Superior temporal gyrus (tissue), 1 donor: ENCODE data around the gene KIAA0825.
A peak's percentile ranks its signal among the peaks of the same experiment; 100 is the strongest.
"Not testable (repeated sequence)": the region's sequence is repeated elsewhere in the genome, so short reads cannot be mapped to it uniquely, and the experiment has no call there.

Source experiments
- DNase-seq: peaks from one replicate; pipeline ENCODE4 v3.0.0-alpha.2; 2016; ENCODE audit errors: extremely low spot score

The KIAA0825 gene

DNA sequence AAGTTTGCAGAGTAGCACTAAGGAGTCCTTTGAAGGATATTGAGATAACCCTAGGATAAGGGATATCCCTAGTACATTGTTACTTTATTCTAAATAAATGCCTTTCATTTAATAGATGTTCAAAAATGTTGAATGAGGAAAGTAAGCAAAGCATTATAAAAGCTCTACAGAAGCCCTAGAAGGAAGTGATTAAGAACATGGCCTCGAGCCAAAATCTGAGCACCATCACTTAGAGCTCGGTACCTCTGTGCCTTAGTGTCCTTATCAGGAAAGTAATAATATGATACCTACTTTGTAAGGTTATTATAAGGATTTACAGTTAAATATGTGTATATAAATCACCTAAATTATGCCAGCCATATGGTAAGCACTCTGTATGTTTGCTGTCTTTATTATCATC, 242.6 kb downstream of the KIAA0825 start:
- no peak for DNase-seq

DNA sequence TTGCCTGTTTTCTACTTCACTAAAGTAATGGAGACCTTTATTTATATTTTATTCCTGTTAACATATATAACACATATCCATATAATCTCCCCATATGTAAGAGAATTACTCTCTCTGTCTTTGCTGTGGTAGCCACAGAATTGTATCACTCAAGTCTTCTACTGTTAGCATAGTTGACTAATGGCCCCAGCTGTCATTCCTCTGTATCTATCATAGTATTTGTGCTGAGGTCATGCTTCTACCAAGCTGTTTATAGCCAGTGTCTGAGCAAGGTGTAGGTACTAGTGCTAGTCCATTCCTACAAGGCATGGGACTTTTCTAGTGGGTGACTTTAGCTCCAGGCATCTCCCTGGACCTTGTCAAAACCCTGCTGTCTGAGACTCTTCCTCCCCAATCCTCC, 244.1 kb downstream of the KIAA0825 start:
- no peak for DNase-seq

DNA sequence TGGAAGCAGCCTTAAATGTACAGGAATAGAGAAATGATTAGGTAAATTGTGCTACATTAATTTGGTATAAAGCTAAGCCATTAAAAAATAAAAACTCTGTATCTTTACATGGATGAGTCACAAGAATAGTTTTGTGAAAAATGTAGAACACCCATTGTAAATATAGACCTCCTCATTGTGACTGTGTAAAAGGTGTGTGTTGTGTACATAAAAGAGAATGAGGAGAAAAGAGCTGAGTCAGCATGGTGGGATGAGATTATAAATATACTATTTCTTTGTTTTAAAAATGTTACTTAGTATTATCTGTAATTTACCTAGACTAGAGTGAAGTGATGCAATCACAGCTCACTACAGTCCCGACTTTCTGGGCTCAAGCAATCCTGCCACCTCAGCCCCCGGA, 250.5 kb downstream of the KIAA0825 start:
- DNase-seq, result no peak

DNA sequence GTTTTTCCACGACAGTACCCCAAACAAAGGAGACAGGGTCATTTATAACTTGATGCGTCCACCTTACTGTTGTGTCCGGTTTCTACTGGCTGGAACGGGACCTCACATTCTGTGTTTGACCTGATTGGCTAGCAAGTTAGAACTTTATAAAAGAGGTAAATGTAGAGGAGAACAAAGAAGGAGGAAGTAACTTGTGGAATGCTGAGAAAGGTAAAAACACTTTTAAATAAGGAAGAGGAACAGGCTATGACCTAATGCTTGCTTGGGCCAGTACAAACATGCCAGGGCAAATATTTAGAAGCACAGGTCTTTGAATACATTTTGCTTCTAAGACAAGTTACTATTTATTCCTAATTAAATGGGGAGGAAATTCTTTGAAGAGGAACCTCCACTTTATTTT, 251.6 kb downstream of the KIAA0825 start:
- no peak for DNase-seq

DNA sequence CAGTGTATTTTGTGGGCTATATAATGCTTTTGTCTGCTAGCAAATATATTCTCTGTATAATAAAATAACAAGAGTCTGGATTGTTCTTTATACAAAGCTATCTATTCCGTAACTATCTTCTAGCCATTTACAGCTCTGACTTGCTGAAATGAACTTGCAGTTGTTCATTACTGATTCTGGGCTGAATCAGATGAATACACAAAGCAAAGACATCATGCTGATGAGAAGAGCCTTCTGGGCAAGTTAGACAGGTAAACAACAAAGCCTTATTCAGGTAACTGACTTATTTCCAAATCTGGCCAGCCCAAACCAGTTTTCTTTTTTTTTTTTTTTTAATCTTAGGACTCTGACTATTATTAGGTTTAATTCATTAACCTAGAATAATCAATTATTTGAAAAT, 255.5 kb downstream of the KIAA0825 start:
- no peak for DNase-seq

DNA sequence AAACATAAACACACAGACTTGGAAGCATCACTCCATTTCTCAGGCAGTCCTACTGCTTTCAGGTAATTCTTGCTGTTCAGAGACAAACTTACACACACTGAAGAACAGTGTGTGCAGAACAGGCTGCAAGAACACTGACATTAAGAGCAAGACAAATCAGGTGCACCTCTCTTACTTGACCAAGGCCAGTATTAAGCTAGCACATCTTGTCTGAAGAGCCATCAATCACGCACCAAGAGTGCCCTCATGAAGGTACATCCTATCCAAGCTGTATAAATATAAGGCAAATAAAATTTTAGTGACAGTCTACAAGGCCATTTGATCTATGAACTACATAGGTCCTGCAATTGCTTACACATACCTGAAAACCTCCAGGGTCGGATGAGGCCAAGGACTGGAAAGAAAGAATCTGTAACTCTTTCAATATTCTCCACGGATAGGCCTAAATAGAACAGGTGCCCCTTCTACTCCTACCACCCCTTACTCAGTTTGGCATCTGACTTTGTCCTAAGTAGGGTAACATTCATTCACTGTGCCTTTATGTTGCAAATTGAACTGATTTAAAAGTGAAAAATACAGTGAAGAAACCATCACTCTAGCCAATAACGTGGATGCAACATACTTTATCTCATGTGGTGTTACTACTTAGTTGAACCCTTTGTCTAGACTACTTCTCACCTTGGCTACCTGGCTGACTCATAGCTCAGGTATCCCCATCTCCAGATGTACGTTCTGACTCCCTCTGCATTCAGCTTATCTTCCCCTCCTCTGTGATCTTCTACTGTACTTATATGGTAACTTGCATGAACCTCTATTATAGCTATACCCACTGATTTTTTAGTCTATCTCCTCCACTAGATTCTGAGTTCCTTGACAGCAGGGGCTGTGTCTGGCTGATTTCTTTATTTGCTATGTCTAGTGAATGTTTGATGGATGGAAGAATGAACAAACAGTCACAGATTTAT, 256.3 kb downstream of the KIAA0825 start:
- no peak for DNase-seq

DNA sequence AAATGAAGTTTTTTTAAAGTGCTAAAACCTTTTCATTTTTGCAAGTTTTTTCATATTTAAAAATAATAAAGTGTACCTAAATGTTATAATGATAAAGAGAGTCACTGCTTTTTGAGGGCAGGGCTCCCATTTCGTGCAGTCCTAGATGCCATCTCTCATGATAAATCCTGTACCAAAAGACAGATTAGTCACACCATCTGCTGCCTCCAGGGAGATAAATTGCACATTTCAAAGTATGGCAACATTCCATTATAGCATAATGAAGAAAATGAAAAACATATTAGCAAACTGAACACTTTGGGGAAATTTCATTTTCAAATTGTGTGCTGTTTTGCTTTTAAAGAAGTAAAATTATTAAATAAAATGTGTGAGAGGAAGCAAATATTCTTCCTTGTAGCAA, 257.2 kb downstream of the KIAA0825 start:
- peak; percentile 24 for DNase-seq

DNA sequence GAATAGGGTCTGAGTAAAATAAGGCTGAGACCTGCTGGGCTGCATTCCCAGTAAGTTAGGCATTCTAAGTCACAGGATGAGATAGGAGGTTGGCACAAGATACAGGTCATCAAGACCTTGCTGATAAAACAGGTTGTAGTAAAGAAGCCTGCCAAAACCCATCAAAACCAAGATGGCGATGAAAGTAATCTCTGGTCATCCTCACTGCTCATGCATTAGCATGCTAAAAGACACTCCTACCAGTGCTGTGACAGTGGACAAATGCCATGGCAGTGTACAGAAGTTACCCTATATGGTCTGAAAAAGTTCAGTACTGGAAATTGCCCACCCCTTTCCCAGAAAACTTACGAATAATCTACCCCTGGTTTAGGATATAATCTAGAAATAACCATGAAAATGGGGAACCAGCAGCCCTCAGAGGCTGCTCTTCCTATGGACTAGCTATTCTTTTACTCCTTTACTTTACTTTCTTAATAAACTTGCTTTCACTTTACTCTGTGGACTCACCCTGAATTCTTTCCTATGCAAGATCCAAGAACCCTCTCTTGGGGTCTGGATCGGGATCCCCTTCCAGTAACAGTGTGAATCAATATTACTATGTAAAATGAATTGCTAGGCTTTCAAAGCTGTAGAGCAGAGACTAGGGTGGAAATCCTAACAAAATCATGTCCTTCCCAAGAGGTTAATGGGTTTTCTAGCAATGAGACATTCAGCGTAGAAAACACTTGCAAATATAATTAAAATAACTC, 257.8 kb downstream of the KIAA0825 start:
- no peak for DNase-seq

DNA sequence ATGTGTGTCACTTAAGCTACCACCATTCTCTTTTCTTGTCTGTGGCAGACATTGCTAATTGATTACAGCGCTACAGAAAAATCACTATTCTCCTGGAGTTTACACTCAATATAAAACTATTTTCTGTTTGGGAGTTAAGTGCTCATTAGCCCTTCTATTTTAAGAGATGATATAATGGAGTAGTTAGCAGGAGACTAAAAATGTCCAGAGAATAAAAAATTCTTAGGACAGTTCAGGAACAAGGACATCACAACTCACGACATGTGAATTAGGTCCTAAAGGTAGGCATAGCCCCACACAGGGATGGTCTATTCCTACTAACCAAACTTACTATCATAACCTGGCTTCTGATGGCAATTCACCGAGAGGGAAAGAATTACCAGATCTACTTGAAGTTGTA, 258.5 kb downstream of the KIAA0825 start:
- DNase-seq, result no peak

DNA sequence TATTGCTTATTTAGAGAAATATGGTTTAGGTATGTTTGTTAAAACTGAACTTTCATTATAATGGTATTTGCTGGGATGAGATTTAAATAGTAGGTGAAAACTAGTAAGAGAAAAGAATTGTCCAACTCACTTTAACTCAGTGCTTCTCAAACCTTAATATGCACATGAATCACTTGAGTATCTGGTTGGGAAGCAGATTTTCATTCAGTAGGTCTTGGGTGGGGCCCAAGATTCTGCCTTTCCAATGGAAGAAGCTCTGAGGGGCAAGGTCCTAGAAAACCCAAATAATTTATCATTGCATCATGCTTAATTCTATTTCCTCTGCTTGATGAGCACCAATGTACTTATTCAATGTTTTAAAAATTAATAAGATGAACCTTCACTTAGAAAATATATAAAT, 262.6 kb downstream of the KIAA0825 start:
- DNase-seq, result no peak

DNA sequence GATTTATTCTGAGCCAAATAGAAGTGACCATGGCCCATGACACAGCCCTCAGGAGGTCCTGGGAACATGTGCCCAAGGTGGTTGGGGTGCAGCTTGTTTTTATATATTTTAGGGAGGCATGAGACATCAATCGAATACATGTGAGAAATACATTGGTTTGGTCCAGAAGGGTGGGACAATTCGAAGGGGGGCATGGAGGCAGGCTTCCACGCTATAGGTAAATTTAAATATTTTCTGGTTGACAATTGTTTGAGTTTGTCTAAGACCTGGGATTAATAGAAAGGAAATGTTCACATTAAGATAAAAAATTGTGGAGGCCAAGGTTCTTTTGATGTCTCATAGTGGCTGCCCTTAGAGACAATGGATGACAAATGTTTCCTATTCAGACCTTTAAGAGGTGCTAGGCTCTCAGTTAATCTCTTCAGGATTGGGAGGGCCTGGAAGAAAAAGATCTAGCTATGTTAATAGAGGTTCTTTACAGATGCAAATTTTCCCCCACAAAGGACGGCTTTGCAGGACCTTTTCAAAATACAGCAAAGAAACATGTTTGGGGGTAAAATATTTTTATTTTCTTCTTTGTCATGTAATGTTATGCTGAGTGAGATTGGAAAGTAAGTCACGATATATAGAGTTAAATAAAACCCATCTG, 263.4 kb downstream of the KIAA0825 start:
- not testable (repeated sequence) for DNase-seq

DNA sequence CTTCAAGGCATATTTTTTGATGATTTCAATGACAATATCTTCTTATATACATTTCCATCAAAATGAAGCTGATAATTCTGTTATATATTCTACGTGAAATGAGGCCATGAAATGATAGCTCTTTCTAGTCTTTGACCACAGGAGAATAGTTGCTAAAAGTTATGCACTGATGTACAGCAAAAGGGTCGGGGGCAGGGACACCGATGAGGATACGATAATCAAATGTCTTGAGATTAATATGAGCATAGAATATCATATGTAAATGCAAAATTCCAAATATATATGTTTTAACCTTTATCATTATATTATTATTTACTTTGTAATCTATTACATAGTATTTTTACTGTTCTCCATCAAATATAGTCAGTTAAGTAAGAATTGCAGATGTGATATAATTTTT, 264.8 kb downstream of the KIAA0825 start:
- no peak for DNase-seq

DNA sequence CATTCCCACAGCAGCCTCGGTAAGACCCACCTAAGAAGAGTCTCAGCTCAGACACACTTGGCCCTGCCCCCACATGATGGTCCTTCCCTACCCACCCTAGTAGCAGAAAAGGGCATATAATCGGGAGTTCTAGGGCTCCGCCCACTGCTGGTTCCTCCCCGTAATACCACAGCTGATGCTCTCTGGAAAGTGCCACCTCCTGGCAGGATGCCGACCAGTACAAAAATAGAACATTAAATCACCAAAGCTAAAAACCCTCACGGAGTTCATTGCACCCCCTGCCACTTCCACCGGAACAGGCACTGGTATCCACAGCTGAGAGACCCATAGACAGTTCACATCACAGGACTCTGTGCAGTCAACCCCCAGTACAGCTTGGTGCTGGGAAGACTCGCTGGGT, 271.3 kb downstream of the KIAA0825 start:
- DNase-seq, result no peak

DNA sequence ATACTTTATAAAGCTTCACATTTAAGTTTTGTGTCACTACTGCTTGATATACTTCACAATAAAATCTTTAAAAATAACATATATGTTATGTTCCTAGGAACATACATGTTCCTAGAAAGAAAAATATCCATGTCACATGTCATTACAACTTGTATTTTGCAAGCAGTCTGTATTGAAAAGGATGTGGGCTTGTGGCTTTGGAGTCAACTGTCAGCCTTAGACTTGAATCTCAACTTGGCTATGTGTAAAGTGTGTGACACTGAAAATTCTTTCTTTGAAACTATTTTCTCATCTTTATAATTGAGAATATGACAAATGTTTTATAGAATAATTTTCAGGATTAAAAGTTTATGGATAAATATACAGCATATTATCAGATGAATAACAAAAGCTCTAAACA, 273.1 kb downstream of the KIAA0825 start:
- no peak for DNase-seq

DNA sequence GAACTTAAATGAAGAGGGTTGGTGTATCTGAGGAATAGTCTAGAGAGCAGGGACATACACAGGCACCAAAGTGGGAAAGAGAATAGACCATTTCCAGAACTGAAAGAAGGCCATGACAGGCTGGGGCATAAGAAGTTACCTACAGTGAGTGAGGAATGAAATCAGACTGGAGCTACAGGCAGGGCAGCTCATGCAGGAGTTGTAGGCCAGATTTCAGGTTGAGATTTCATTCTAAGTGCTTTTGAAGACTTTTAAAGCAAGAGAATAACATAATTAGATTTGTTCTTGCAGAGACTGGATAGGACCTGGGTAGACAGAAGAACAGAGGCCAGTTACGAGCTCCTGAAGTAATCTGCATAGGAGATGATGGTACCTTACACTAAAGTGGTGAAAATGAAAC, 280.8 kb downstream of the KIAA0825 start:
- no peak for DNase-seq

DNA sequence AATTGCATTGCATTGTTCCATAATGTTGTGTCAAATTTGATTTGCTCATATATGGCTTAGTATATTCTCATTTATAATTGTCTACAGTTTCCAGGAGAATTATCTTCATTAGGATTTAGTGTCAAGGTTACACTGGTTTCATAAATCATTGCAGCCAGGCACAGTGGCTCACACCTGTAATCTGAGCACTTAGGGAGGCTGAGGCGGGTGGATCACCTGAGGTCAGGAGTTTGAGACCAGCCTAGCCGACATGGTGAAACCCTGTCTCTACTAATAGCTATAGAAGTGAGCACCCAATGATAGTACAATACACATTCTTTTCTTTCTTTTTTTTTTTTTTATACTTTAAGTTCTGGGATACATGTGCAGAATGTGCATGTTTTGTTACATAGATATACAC, 282.5 kb downstream of the KIAA0825 start:
- DNase-seq, result no peak

DNA sequence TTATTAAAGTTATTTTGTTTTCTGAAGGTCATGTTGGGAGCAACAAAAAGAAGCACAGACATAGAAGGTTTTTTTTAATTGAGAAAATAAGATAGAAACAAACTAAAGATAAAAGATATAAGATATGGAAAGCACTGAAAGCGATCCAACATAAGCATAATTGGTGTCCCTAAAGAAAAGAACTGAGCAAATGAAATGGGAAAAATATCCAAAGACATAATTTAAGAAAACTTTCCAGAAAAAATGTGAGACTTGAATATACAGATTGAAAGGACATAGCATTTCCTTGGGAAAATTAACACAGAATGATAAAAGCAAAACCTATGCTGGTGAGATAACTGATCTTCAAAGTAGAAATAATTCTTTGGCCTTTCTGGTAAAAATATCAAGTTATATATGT, 289.3 kb downstream of the KIAA0825 start:
- DNase-seq, result no peak

DNA sequence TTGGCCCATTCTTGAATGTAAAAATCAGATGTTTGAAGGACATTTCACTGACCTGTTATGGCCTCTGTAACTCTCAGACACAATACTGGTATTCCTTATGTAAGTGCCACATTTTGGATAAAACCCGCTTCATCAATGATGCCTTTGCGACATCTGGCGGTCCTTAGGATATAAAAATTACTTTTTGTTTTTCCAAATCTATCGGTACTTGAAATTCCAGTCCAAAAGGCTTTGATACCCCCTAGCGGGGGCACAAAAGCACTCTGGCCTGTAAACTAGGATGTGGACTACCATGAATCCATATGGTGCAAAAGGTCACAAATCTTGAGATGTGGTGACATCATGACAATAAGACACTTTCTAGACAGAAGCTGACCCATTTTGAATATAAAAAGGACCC, 291.8 kb downstream of the KIAA0825 start:
- no peak for DNase-seq

DNA sequence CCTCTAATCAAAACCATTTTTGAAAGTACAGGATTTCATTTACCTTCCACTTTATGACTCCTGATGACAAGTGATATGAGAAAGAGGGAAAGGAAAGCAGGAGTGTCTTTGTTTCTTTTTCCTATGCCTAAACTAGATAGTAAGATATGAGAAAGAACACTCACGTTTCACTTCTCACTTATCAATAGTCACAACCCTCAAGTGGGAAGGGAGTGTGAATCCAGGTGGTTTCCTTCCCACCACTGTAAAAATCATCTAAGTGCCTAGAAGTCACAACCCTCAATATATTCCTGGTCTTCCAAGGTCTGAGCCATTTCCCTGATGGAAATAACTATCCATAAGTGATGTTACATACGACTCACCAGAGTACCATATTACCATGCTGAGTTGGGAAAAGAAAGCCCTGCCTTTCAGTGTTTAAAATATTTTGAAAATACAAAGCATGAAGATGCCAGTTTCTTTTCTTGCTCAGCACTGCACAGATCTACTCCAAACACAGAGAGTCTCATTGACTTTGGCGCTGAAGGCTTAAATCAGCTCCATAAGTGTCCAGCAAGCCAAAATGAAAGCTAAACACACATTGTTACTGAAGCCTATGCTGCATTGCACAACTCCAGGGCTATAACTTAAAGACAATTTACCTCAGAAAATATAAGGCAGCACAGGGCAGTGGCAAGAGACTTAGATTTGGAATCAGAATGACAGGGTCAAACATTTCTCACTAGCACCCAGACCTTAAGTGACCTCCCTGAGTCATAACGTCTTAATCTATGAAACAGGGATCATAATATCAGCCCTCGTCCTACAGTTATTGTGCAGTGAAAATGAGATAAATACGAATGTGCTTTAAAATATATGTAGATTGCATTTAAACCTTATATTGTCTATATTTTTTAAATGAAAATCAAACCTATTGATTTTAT, 301.2 kb downstream of the KIAA0825 start:
- no peak for DNase-seq

DNA sequence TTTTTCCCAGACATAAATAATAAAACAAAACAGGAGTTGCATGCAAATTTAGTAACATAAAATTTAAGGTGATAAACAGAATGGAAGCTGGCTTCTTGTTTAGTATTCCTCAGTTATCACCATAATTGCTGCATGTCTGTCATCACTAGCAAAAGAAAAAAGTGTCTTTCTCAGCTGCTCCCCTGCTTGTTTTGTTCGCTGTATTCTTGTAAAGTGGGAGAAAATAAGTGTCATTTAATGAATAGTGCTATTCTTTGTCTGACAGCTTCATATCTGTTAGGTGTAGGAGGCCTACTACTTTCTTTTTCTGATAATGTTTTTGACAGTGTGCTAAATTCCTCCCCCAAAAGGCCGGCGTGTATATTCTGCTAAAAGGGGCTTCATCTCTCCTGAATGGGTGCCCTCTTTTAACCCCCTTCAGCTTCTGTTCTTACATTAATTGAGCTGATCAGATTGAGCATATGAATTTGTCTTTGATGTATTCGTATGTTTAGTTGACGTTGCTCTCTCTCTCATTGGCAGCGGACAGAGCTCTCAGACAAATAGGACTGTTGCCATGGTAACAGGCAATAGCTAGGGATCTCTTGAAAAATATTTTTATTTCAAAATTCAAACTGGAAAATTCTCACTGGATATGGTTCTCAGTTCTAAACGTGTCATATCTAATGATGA, 303.8 kb downstream of the KIAA0825 start:
- peak; percentile 75 for DNase-seq

DNA sequence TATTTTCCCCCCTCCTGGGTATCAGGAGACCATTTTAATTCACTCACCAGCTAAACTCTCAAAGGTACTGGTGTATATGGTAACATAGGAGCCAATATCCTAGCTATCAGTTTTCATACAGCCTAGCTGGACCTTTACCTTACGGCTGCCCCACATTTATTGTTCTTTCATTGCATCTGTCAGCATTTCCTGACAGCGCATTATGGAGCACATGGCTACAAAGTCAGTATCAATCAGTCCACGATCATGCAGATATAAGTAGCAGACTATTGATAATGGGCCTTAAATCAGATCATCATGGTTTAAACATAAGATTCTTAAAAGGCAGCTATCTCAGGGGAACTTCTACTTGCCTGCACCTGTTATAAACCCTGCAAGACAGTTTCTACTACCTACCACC, 304.7 kb downstream of the KIAA0825 start:
- DNase-seq, result no peak
